GM19043 (cell line): ENCODE data around the gene APOL6.

Source experiments
- ATAC-seq: cut with Tn5 transposase; IDR thresholded peaks from one replicate; pipeline ENCODE4 v1.9.1; 2021; ENCODE audit warnings: low read depth; ENCODE audit not compliant: unreplicated experiment

APOL6 gene

GRCh38 chr22:35711336-35711735 lies 63.1 kb downstream of the APOL6 start:
- no peak for ATAC-seq

- no peak for ATAC-seq
These were observed 64.4 kb downstream of the APOL6 start for GRCh38 chr22:35712672-35713071.

GRCh38 chr22:35717572-35717971 lies 69.3 kb downstream of the APOL6 start, which contains the start of gene APOL5:
Gene APOL5 (plus strand): TSS chr22:35717872. CDS start chr22:35717872, 0 bp downstream.
- ATAC-seq = no peak
